Mesothelial cell of epicardium (in vitro differentiated cells): Measurements from ENCODE around the gene AGTRAP. TPM values are rescaled to one million over a fixed set of nuclear protein-coding genes. Genes with fewer than 3 reads are reported as not detected.

Experiments
- DNase-seq, 2 experiments: peaks; one replicate each; pipeline ENCODE4 v3.0.0; 2021; ENCODE audit warnings: low spot score in 2 of 2; ENCODE audit not compliant: unreplicated experiment in 2 of 2
- H3K27ac Mint-ChIP-seq: 2 replicates; pipeline ENCODE4 v1.8.0; 2021; ENCODE audit warnings: mixed read lengths
- H3K27me3 Mint-ChIP-seq: 2 replicates; pipeline ENCODE4 v1.8.0; 2021; ENCODE audit warnings: low read depth, mixed read lengths
- H3K36me3 Mint-ChIP-seq: 2 replicates; pipeline ENCODE4 v1.8.0; 2021; ENCODE audit warnings: mixed read lengths
- H3K4me1 Mint-ChIP-seq: 2 replicates; pipeline ENCODE4 v1.8.0; 2021; ENCODE audit warnings: mixed read lengths
- H3K4me3 Mint-ChIP-seq: 2 replicates; pipeline ENCODE4 v1.8.0; 2021; ENCODE audit warnings: mild to moderate bottlenecking, moderate library complexity, mixed read lengths
- H3K9me3 Mint-ChIP-seq: 2 replicates; pipeline ENCODE4 v1.8.0; 2021; ENCODE audit warnings: mixed read lengths
- total RNA-seq: library from RNA; stranded (reverse); gene quantifications from 3 replicates; pipeline ENCODE4 v1.2.1, GENCODE V29; 2021
- TF ChIP-seq, protein P1 (sequence below): fragments of 200-600 bp; sonication (generic); IDR thresholded peaks from one replicate; pipeline ENCODE4 v1.5.0; 2021; ENCODE audit warnings: antibody characterized with exemption; ENCODE audit not compliant: unreplicated experiment

Gene AGTRAP
- total RNA-seq, 1 donor from 2014 or later, result 29.0 TPM

GRCh38 chr1:11738096-11738495 is 2.2 kb downstream of the AGTRAP start:
- TF ChIP-seq, protein P1, sequence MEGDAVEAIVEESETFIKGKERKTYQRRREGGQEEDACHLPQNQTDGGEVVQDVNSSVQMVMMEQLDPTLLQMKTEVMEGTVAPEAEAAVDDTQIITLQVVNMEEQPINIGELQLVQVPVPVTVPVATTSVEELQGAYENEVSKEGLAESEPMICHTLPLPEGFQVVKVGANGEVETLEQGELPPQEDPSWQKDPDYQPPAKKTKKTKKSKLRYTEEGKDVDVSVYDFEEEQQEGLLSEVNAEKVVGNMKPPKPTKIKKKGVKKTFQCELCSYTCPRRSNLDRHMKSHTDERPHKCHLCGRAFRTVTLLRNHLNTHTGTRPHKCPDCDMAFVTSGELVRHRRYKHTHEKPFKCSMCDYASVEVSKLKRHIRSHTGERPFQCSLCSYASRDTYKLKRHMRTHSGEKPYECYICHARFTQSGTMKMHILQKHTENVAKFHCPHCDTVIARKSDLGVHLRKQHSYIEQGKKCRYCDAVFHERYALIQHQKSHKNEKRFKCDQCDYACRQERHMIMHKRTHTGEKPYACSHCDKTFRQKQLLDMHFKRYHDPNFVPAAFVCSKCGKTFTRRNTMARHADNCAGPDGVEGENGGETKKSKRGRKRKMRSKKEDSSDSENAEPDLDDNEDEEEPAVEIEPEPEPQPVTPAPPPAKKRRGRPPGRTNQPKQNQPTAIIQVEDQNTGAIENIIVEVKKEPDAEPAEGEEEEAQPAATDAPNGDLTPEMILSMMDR, result no peak
- Mint-ChIP-seq H3K9me3 (no peaks in the 10 kb centered on the region), H3K4me1 (peaks cover 13% of the 10 kb centered on the region), H3K36me3 (no peaks in the 10 kb centered on the region), H3K27me3 (no peaks in the 10 kb centered on the region), H3K4me3 (no peak overlapping the region), H3K27ac (no peak overlapping the region)
- DNase-seq, result no peak

DNA sequence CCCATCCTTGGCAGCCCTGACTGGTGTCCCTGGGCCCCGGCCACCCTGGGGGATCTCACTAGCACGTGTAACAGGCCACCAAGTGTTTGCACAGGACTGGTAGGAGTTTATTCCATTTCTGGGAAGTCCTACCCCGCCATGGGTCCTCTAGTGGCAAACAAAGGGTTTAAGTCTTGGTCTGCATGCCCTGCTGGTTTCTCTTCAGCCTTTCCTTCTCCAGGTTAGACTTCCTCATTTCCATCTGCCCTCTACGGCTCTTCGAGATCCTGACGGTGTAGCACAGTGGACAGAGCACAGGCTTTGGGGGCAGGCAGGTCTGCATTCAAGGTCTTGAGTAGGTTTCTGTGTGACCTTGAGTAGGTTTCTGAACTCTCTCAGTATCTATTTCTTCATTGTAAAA is 2.8 kb downstream of the AGTRAP start:
- Mint-ChIP-seq H3K27me3 (no peaks in the 10 kb centered on the region), H3K4me1 (peaks cover 13% of the 10 kb centered on the region), H3K36me3 (no peaks in the 10 kb centered on the region), H3K27ac (no peak overlapping the region), H3K4me3 (no peak overlapping the region), H3K9me3 (no peaks in the 10 kb centered on the region)
- no peak for DNase-seq
- TF ChIP-seq, protein P1, result no peak

DNA sequence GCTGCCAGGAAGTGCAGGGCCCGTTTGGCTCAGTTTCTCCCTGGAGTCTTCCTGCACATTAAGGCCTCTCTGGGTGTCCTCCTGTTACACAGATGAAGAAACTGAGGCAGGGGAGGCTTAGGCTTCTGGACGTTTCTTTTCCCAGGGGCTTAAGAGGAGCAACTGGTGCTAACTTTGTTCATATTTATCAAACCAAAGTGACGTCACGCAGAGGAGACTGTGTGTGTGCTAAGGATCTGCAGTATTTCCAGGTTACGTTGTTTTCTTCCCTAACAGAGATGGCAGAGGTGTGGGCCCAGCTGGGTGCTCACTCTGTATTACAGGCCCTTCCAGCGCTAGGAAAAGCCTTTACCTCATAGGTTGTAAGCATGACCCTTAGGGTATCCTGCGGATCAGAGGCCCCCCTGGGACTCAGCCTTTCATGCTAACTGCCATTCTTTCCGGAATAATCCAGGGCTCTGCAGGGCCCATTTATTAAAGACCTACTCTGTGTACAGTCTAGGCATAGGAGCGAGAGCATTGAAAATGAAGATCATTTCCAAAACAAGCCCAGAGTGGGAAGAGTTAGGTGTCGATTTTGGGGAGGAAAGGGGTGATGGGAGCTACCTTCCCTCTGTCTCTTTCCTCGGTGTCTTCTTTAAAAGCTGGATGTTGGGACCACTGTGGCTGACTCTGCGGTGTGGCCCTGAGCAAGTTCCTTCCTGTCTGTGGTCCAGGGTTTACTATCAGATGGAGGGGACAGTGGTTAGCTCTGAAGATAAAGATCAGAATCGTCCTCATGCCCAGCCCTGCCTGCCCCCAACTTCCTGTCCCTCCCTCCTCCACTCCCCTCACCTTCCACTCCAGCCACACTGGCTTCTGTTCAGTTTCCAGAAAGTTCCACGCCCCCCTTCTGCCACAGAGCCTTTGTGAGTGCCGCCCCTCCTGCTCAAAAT is 4.6 kb downstream of the AGTRAP start:
- DNase-seq, result no peak
- Mint-ChIP-seq H3K36me3 (peaks cover 2% of the 10 kb centered on the region), H3K27me3 (no peaks in the 10 kb centered on the region), H3K4me1 (peaks cover 13% of the 10 kb centered on the region), H3K9me3 (no peaks in the 10 kb centered on the region), H3K4me3 (no peak overlapping the region), H3K27ac (no peak overlapping the region)
- TF ChIP-seq, protein P1, result no peak

GRCh38 chr1:11741482-11741881 is 5.5 kb downstream of the AGTRAP start:
- Mint-ChIP-seq H3K4me3 (no peak overlapping the region), H3K27me3 (no peaks in the 10 kb centered on the region), H3K36me3 (peaks cover 5% of the 10 kb centered on the region), H3K9me3 (no peaks in the 10 kb centered on the region), H3K27ac (no peak overlapping the region), H3K4me1 (peaks cover 11% of the 10 kb centered on the region)
- TF ChIP-seq, protein P1, result no peak
- no peak for DNase-seq

DNA sequence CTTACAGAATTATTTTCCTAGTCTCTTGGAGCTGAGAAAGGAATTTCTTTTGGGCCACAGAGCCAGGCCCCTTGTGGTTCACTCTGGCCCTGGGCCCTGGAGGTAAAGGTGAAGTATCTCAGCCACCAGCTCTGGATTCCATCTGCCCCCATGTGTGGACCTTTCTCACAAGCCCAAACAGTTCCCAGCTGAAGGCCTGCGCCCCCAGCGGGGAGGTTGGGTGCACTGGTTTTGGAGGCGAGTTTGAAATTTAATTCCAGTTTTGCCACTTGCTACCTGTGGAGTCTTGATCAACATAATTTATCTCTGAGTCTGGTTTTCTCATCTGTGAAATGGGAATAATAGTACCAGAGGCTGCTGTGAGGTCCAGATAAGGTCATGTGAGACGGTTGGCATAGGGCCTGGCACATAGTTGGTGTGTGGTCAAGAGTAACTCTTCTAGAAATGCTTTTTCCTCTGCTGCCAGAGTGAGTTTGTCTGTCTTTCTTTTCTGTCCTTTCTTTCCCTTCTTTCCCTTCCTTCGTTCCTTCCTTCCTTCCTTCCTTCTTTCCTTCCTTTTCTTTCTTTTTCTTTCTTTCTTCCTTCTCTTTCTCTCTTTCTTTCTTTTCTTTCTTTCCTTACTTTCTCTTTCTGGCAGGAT is 6.1 kb downstream of the AGTRAP start:
- TF ChIP-seq, protein P1, result no peak
- peaks cover 8% of the 10 kb centered on the region for H3K36me3 Mint-ChIP-seq
- H3K27ac Mint-ChIP-seq, result no peak overlapping the region
- H3K4me1 Mint-ChIP-seq, result peaks cover 7% of the 10 kb centered on the region
- no peak for DNase-seq
- no peaks in the 10 kb centered on the region for H3K27me3 Mint-ChIP-seq
- H3K4me3 Mint-ChIP-seq, result no peak overlapping the region
- H3K9me3 Mint-ChIP-seq, result no peaks in the 10 kb centered on the region
